Endothelial cell of umbilical vein (primary cell): ENCODE results near the gene TMEM267. TPM values are rescaled to one million over a fixed set of nuclear protein-coding genes. Genes with fewer than 3 reads are reported as not detected.

ENCODE experiments used
- BruUV-seq: library from RNA; stranded (reverse); fragments of 400-500 nt; replicated peaks from 2 replicates; lab custom pipeline; 2021; lab: Mats Ljungman, UMichigan
- CTCF ChIA-PET: fragments of 300-600, 350-600 bp; sonication (Branson Sonifier 250); formaldehyde crosslinking; loops from one replicate; lab custom pipeline; 2021; ENCODE audit warnings: antibody characterized with exemption, inconsistent platforms; lab: Charles Lee
- POLR2A ChIA-PET: fragments of 300-600, 350-600 bp; sonication (Branson Sonifier 250); formaldehyde crosslinking; loops from one replicate; lab custom pipeline; 2021; ENCODE audit warnings: antibody characterized with exemption, inconsistent platforms; lab: Charles Lee
- DNase-seq: peaks from one replicate; pipeline ENCODE4 v3.0.0-alpha.2; 2011; ENCODE audit warnings: low read depth, low spot score
- FAIRE-seq: peaks from 2 replicates; lab custom pipeline; 2011; peaks lifted over from hg19 to GRCh38; lab: Jason Lieb, UNC
- H2AFZ ChIP-seq: 2 replicates; pipeline ENCODE4 v1.6.0; 2012; ENCODE audit warnings: low read depth, low read length, control low read depth, inconsistent platforms
- H3K27ac ChIP-seq: 2 replicates; pipeline ENCODE4 v1.5.1; 2011; ENCODE audit warnings: low read depth, mild to moderate bottlenecking, control low read depth, low read length, moderate library complexity; ENCODE audit not compliant: insufficient read depth
- H3K27me3 ChIP-seq, 2 experiments: 2 replicates each; pipeline versions ENCODE4 v1.6.0 to v1.6.1; 2011; ENCODE audit warnings: low read length in 2 of 2, mixed read lengths in 1 of 2; ENCODE audit not compliant: control insufficient read depth in 2 of 2, insufficient read depth in 2 of 2
- H3K36me3 ChIP-seq, 2 experiments: 2 replicates in 1 of 2; 3 replicates in 1 of 2; pipeline ENCODE4 v1.5.1; 2011; ENCODE audit warnings: low read length in 2 of 2, mild to moderate bottlenecking in 1 of 2, moderate library complexity in 1 of 2; ENCODE audit not compliant: control insufficient read depth in 2 of 2, insufficient read depth in 2 of 2; ENCODE audit errors: extremely low read depth in 1 of 2
- H3K4me1 ChIP-seq: 3 replicates; pipeline ENCODE4 v1.5.1; 2011; ENCODE audit warnings: mild to moderate bottlenecking, low read length; ENCODE audit not compliant: control insufficient read depth, insufficient read depth; ENCODE audit errors: extremely low read depth
- H3K4me2 ChIP-seq: 2 replicates; pipeline ENCODE4 v1.6.1; 2011; ENCODE audit warnings: low read length, control low read depth, mixed read lengths; ENCODE audit not compliant: insufficient read depth
- H3K4me3 ChIP-seq, 3 experiments: fragments of 200-600 bp in 1 of 3; sonication (generic), shearing (Covaris generic) in 1 of 3; replicated peaks in 1 of 3; 2 replicates each; pipeline ENCODE4 v1.5.1; 2011 to 2016; ENCODE audit warnings: control low read depth in 3 of 3, low read length in 3 of 3, mild to moderate bottlenecking in 2 of 3, inconsistent platforms in 1 of 3, low read depth in 1 of 3, moderate library complexity in 1 of 3; ENCODE audit not compliant: insufficient read depth in 1 of 3
- H3K79me2 ChIP-seq: 2 replicates; pipeline ENCODE4 v1.6.0; 2012; ENCODE audit warnings: low read length, inconsistent platforms; ENCODE audit not compliant: control insufficient read depth, insufficient read depth
- H3K9ac ChIP-seq: replicated peaks from 2 replicates; pipeline ENCODE3; 2011; ENCODE audit warnings: low read length, control low read depth; ENCODE audit not compliant: insufficient read depth; ENCODE audit errors: extremely low read depth
- H3K9me1 ChIP-seq: replicated peaks from 3 replicates; pipeline ENCODE4 v1.6.0; 2011; ENCODE audit warnings: mild to moderate bottlenecking, low read length; ENCODE audit not compliant: control insufficient read depth, insufficient read depth; ENCODE audit errors: extremely low read depth
- H3K9me3 ChIP-seq: replicated peaks from 2 replicates; pipeline ENCODE4 v1.5.1; 2012; ENCODE audit warnings: low read length, inconsistent platforms; ENCODE audit not compliant: control insufficient read depth, insufficient read depth
- H4K20me1 ChIP-seq: replicated peaks from 2 replicates; pipeline ENCODE3; 2011; ENCODE audit warnings: mild to moderate bottlenecking, low read length; ENCODE audit not compliant: control insufficient read depth, insufficient read depth; ENCODE audit errors: extremely low read depth
- EZH2 ChIP-seq: IDR thresholded peaks from 2 replicates; pipeline ENCODE4 v1.6.1; 2012; ENCODE audit warnings: borderline replicate concordance, low read depth, mild to moderate bottlenecking, moderate library complexity, low read length, inconsistent platforms; ENCODE audit not compliant: severe bottlenecking
- FOS ChIP-seq: IDR thresholded peaks from 2 replicates; pipeline ENCODE4 v1.6.1; 2011; ENCODE audit warnings: mild to moderate bottlenecking, low read length, moderate library complexity, borderline replicate concordance; ENCODE audit not compliant: insufficient read depth
- GATA2 ChIP-seq: IDR thresholded peaks from 2 replicates; pipeline ENCODE4 v1.7.0; 2011; ENCODE audit warnings: low read depth, mild to moderate bottlenecking, moderate library complexity, mixed read lengths, low read length; ENCODE audit not compliant: insufficient read length, insufficient read depth
- JUN ChIP-seq: IDR thresholded peaks from 2 replicates; pipeline ENCODE4 v1.6.1; 2011; ENCODE audit warnings: borderline replicate concordance, low read depth; ENCODE audit not compliant: insufficient read length, insufficient read depth
- MAX ChIP-seq: IDR thresholded peaks from 2 replicates; pipeline ENCODE4 v1.6.1; 2011; ENCODE audit not compliant: insufficient read depth, insufficient read length
- MYC ChIP-seq: IDR thresholded peaks from one replicate; pipeline ENCODE4 v1.6.1; 2011; ENCODE audit warnings: mild to moderate bottlenecking, low read depth, low read length
- POLR2A ChIP-seq: IDR thresholded peaks from 2 replicates; pipeline ENCODE4 v1.6.1; 2012; ENCODE audit warnings: low read depth, mild to moderate bottlenecking, control low read depth, low read length
- POLR2AphosphoS5 ChIP-seq: IDR thresholded peaks from 2 replicates; pipeline ENCODE4 v1.6.1; 2012; ENCODE audit warnings: low read depth, mild to moderate bottlenecking, control low read depth, low read length, moderate library complexity; ENCODE audit not compliant: insufficient read depth
- dilution Hi-C: fragments of 300-500 bp; cut with MboI; formaldehyde crosslinking; loops from one replicate; pipeline ENCODE4 v1.15.0; 2019; ENCODE audit warnings: low sequenced_read_pairs; ENCODE audit not compliant: extremely low pct_ligation_motif_present
- intact Hi-C: fragments of 100-400 bp; cut with micrococcal nuclease; formaldehyde crosslinking; loops from one replicate; pipeline ENCODE4 v1.10.0; 2022
- polyA plus RNA-seq, 4 experiments: library from polyadenylated mRNA; depleted of rRNA in 3 of 4; stranded (reverse) in 3 of 4; unstranded in 1 of 4; fragments of >200 nt; gene quantifications; 2 replicates each; pipeline versions ENCODE4 v1.2.1 to v1.2.3, GENCODE V29; 2011 to 2012; ENCODE audit warnings: missing spikeins in 1 of 4
- total RNA-seq: library from RNA; stranded (reverse); gene quantifications from 2 replicates; pipeline ENCODE4 v1.2.3, GENCODE V29; 2021
- TF ChIP-seq, protein P1 (sequence below), 2 donors: IDR thresholded peaks; 1 replicate in 1 of 2; 2 replicates in 1 of 2; pipeline ENCODE4 v1.5.1; 2011; ENCODE audit warnings: low read length in 2 of 2, mild to moderate bottlenecking in 2 of 2, moderate library complexity in 2 of 2, control low read depth in 1 of 2, inconsistent platforms in 1 of 2, low read depth in 1 of 2; ENCODE audit not compliant: insufficient read depth in 1 of 2; ENCODE audit errors: extremely low read depth in 1 of 2

Gene TMEM267
- total and polyA plus RNA-seq, 2 donors (not counting 3 experiments of a cell fraction or from before 2014, with no cell fraction given), result 5.4 to 8.6 TPM

DNA sequence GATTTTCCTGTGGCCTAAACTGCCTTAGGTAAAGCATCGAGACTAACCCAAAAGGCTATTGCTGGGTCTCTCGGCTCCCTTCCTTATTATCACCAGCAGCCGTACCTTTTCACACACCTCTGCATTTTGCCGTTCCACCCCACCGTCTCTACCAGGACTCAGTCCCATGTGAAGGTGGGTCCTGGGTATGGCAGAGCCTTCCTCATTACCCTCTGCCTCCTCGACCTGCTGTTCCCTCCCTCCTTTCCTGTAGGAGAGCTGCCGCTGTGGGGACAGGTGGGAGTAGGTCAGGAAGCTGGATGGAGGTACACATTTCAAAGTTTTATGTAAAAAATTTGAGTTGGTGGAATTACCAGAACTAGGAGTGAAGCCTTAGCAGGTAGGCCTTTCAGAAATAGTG, 73.3 kb downstream of the TMEM267 start:
- Histone ChIP-seq H3K9me3 (no peaks in the 10 kb centered on the region), H2AFZ (no peak overlapping the region), H3K9me1 (no peaks in the 10 kb centered on the region), H3K4me3 (no peak overlapping the region), H3K4me2 (no peak overlapping the region), H3K36me3 (no peaks in the 10 kb centered on the region), H3K27me3 (no peaks in the 10 kb centered on the region), H4K20me1 (no peaks in the 10 kb centered on the region), H3K27ac (no peak overlapping the region), H3K9ac (no peak overlapping the region), H3K4me1 (no peaks in the 10 kb centered on the region), H3K79me2 (no peaks in the 10 kb centered on the region)
- dilution Hi-C loops, result no loop called here
- POLR2A ChIA-PET, result no interaction called here
- no peak for TF ChIP-seq GATA2
- TF ChIP-seq JUN, result no peak
- no peak for TF ChIP-seq MAX
- no peak for TF ChIP-seq POLR2AphosphoS5
- TF ChIP-seq POLR2A, result no peak
- TF ChIP-seq EZH2, result no peak
- no peak for TF ChIP-seq FOS
- no peak for TF ChIP-seq MYC
- TF ChIP-seq, protein P1, sequence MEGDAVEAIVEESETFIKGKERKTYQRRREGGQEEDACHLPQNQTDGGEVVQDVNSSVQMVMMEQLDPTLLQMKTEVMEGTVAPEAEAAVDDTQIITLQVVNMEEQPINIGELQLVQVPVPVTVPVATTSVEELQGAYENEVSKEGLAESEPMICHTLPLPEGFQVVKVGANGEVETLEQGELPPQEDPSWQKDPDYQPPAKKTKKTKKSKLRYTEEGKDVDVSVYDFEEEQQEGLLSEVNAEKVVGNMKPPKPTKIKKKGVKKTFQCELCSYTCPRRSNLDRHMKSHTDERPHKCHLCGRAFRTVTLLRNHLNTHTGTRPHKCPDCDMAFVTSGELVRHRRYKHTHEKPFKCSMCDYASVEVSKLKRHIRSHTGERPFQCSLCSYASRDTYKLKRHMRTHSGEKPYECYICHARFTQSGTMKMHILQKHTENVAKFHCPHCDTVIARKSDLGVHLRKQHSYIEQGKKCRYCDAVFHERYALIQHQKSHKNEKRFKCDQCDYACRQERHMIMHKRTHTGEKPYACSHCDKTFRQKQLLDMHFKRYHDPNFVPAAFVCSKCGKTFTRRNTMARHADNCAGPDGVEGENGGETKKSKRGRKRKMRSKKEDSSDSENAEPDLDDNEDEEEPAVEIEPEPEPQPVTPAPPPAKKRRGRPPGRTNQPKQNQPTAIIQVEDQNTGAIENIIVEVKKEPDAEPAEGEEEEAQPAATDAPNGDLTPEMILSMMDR (IDR thresholded peaks at IDR 0.05; ENCODE audit: extremely low read depth in 1 of 2, insufficient read depth in 1 of 2, low read depth in 1 of 2, low read length in 2 of 2), result no peak
- intact Hi-C loops, result no loop called here
- no peak for DNase-seq
- no TSS peak for BruUV-seq
- CTCF ChIA-PET, result interaction anchor here (1.9 kb wide), 1 partner anchor 74 kb away, joined by 8 read pairs; the partner anchor contains the start of gene TMEM267
- FAIRE-seq, result no peak
